Mucosa of gallbladder (tissue), 1 donor: ENCODE results near the gene TNNI3. TPM values are rescaled to one million over a fixed set of nuclear protein-coding genes. Genes with fewer than 3 reads are reported as not detected.
A peak's percentile ranks its signal among the peaks of the same experiment; 100 is the strongest.
"Not testable (repeated sequence)": the region's sequence is repeated elsewhere in the genome, so short reads cannot be mapped to it uniquely, and the experiment has no call there.

Experiments
- DNase-seq: peaks from one replicate; pipeline ENCODE4 v3.0.0-alpha.2; 2020; ENCODE audit warnings: low spot score
- total RNA-seq: library from RNA; stranded (reverse); gene quantifications from one replicate; pipeline ENCODE4 v1.2.1, GENCODE V29; 2021
- donor health status: DM: no; HTN: no; CAD: no.

The TNNI3 gene
- total RNA-seq, 1 donor from 2014 or later, result not detected

DNA sequence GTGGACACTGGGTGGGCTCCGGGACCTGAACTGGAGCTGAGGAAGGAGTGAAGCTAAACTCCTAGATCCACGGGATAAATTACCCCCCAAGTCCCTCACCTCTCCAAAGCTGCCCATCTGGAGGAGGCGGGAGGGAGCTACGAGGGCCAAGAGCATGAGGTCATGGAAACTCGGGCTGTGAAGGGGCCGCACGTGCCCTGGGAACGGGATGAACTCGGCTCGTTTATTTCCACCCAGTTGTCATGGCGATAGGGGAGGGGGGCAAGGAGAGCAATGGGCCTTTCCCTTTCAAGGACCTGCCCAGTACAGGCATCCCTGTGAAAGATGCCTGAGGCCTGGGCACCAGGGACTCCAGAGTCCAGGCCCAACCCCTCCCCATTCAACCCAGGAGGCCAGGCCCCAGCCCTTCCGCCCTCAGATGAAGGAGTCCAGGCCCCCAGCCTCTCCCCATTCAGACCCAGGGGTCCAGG, 43.9 kb downstream of the TNNI3 start:
- DNase-seq, result peak; percentile 81

DNA sequence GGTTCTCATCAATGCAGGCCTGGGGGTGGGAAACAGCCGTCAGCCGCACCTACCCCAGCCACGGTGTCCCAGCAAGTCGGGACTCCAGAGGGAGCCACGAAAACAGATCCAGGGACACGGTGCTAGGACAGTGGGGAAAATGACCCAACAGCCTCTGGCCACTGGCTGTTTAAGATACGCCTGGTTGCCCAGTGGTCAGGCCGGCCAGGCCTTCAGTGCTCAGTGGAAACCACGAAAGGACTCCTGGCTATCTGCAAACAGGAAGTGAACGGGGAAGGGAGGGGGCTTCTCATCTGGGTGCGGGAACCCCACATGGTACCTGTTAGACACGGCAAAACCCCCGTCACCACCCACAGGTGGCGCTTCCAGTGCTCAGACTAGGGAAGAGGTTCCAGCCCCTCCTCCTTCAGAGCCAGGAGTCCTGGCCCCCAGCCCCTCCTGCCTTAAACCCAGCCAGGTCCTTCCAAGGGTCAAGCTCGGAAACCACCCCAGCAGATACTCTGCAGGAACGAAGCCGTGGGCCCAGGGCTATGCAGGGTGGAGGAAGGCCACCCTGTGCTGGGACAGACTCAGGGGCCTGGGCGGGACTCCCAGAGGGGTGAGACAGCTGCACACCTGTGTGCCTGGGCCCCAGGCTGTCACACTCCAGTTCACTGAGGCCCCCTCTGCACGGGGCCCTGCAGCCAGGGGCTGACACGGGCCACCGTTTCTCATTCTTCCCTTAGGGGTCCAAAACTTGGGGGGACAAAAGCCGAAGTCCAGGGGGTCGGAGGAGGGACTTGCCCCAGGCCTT, 44.6 kb downstream of the TNNI3 start:
- DNase-seq, result no peak

DNA sequence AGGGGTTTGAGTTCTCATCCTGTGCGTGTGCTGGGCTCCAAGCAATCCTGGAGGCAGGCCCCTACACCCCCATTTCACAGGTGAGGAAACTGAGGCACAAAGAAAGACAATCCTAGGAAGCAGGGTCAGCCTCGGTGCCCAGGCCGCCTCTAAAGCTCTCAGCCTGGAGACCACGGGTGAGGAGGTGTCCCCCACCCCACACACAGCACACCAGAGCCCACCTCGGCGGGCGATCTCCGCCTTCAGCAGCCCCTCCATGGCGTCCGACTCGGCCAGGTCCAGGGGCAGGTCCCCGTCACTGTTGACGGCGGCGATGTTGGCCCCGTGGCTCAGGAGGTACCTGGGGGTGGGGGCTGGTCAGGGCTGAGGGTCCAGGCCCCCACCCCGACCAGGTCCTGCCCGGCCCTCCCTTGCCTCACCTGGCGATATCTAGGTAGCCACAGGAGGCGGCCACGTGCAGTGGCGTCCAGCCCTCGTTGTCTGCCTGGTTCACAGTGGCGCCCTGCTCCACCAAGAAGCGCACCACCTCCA, 45.2 kb downstream of the TNNI3 start:
- DNase-seq, result no peak

DNA sequence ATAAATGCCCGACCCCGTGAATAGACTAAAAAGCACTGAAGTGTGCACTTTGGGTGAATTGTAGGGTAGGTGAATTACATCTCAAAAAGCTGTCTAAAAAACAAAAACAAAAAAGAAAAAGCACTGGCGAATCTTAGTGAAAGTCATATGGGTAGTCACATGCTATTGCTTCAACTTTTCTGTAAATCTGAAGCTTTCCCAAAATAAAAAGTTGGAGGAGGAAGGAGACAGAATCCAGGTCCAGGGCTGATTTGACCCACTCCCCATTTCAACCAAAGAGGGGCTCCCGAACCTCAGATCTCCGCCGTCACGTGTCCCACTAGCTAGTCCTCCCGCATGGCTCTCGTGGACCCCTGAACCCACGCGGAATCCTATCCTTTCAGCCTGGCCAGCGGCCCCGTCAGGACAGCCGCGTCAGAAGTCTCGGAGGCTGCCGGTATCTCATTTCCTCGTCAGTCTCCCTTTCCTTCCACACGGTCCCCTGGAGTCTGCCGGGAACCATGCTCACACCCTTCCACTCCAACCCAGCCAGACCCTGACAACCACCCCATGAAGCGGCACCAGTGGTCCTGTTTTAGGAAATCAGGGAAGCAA, 46.2 kb downstream of the TNNI3 start:
- DNase-seq, result no peak

DNA sequence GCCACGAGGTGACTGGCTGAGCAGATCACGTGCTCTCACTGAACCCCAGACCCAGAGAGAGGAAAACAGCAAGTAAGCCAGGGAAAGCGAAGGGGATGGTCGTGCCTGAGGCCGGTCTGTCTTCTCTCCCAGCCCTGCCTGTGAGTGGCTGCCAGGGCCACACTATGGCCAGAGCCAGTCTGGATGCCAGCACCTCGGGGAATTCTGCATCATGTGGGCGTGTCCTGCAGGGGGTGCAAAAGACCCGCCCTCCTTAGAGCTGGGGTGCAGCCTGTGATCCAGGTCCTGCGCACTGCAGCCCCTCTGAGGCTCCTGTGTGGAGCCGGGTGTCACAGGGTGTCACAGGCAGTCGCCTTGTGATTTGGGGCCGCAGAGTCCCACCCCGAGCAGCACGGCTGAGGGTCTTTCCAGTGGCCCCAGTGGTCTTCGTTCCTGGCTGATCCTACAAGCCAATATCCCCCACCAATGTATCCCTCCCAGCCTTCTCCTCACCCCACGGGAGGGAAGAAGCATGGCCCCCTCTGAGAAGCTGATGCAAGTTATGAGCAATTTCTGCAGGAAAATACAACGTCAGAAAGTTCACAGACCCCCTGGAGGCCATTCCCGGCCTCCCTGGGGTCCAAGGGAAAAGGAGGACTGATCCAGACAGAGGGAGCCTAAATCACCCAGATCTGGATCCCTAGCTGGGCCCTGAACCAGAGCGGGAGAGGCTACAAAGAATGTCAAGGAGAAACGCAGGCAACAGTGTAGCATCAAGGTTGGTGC, 47.8 kb downstream of the TNNI3 start:
- DNase-seq, result no peak

DNA sequence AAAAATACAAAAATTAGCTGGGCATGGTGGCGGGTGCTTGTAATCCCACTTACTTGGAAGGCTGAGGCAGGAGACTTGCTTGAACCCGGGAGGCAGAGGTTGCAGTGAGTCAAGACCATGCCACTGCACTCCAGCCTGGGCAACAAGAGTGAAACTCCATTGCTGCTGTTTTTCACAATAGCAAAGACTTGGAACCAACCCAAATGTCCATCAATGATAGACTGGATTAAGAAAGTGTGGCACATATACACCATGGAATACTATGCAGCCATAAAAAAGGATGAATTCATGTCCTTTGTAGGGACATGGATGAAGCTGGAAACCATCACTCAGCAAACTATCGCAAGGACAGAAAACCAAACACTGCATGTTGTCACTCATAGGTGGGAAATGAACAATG, 50.3 kb downstream of the TNNI3 start:
- DNase-seq, result not testable (repeated sequence)

DNA sequence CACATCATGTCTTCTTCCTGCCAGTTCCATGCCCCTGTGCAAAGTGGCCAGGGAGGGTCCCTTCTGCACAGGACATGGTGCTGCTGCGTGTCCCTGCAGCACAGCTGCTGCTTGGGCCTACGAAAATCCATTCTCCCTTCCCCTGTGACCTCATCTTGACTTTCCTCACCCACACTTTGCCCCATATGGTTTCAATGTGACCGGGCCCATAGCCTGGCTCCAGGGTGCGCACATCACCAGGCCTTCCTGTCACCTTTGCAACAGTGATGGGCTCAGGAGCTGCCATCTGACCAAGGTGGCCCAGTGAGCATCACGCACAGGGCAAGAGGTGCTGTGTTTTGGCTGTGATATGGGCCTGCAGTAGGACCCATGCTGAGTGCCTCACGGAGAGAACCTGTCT, 50.9 kb downstream of the TNNI3 start:
- no peak for DNase-seq

DNA sequence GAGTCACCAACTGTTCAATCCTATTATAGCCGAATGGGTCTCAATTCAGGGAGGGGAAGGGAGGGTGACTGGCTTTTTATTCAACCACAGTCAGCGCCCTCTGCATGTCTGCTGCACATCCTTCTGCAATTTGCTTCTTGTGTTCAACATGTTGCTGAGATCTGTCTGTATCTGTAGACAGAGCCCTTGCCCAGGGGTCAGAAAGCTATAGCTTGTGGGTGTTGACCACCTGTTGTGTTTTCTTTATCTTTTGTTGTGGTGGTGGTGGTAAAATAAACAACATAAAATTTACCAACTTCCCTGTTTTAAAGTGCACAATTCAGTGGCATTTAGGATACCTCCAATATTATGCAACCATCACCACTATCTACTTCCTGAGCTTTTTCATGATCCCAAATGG, 52.3 kb downstream of the TNNI3 start:
- no peak for DNase-seq

DNA sequence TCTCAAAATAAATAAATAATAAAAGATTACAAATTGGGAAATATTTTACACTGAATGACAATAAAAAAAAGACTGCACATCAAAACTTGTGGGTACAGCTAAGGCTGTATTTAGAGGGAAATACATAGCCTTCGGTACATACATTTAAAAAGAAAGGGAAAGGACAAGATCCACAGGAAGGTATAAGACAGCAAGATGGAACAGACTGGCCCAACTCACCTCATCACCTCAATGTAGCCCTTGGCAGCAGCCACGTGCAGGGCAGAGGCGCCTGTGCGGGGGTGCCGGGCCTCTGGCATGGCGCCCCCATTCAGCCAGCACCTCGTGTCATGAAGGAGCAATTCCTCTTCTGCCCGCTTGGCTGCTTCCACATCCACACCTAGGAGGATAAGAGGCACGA, 54.3 kb downstream of the TNNI3 start:
- DNase-seq, result no peak

Other genes starting within 250 kb of the TNNI3 start
- not detected for gene NLRP7, start 210.2 kb downstream of the TNNI3 start, total RNA-seq
- 14.8 TPM for gene NLRP2, start 191.4 kb downstream of the TNNI3 start, total RNA-seq
- gene GP6, start 119.5 kb downstream of the TNNI3 start, total RNA-seq, result 0.72 TPM
- gene RDH13, start 94.6 kb downstream of the TNNI3 start, total RNA-seq, result 63.0 TPM
- 127 TPM for gene EPS8L1, start 81.9 kb downstream of the TNNI3 start, total RNA-seq
- 189 TPM for gene PPP1R12C, start 40.1 kb downstream of the TNNI3 start, total RNA-seq
- gene TNNT1, start 8.5 kb downstream of the TNNI3 start, total RNA-seq, result 0.72 TPM
- gene DNAAF3, start 8.9 kb upstream of the TNNI3 start, total RNA-seq, result 7.3 TPM
- not detected for gene SYT5, start 22.6 kb upstream of the TNNI3 start, total RNA-seq
- gene PTPRH, start 51.8 kb upstream of the TNNI3 start, total RNA-seq, result 175 TPM
- gene TMEM86B, start 71.0 kb upstream of the TNNI3 start, total RNA-seq, result 193 TPM
- gene PPP6R1, start 101.3 kb upstream of the TNNI3 start, total RNA-seq, result 108 TPM
- gene HSPBP1, start 122.4 kb upstream of the TNNI3 start, total RNA-seq, result 28.8 TPM
- 5.2 TPM for gene BRSK1, start 126.3 kb upstream of the TNNI3 start, total RNA-seq
- 10.1 TPM for gene TMEM150B, start 167.6 kb upstream of the TNNI3 start, total RNA-seq
- 24.9 TPM for gene KMT5C, start 182.1 kb upstream of the TNNI3 start, total RNA-seq
- not detected for gene COX6B2, start 197.0 kb upstream of the TNNI3 start, total RNA-seq
- gene GARIN5B, start 205.5 kb upstream of the TNNI3 start, total RNA-seq, result not detected
- 0.69 TPM for gene IL11, start 212.7 kb upstream of the TNNI3 start, total RNA-seq
- gene TMEM190, start 219.1 kb upstream of the TNNI3 start, total RNA-seq, result not detected
- 39.9 TPM for gene TMEM238, start 226.6 kb upstream of the TNNI3 start, total RNA-seq
- 1,612 TPM for gene RPL28, start 228.2 kb upstream of the TNNI3 start, total RNA-seq